ENCODE data around the gene PPP2R5D.

DNA sequence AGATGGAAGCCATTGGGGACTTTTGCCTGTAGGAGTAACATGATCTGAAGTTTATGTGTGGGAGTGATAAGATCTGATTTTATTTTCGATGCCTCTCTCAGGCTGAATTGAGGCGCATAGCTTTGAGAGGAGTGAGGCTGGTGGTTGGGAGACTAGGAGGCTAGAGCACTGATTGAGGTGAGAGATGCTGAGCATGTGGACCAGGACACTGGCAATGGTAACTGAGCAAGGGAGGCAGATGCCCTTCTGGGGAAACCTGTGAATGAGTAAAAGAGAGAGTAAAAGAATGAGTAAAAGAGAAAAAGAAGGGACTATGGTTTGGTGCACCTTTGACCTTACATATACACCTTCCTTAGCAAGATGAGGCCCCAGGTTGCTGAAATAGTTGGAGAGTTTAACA is 40.1 kb downstream of the PPP2R5D start:
- TF ChIP-seq, protein P1, sequence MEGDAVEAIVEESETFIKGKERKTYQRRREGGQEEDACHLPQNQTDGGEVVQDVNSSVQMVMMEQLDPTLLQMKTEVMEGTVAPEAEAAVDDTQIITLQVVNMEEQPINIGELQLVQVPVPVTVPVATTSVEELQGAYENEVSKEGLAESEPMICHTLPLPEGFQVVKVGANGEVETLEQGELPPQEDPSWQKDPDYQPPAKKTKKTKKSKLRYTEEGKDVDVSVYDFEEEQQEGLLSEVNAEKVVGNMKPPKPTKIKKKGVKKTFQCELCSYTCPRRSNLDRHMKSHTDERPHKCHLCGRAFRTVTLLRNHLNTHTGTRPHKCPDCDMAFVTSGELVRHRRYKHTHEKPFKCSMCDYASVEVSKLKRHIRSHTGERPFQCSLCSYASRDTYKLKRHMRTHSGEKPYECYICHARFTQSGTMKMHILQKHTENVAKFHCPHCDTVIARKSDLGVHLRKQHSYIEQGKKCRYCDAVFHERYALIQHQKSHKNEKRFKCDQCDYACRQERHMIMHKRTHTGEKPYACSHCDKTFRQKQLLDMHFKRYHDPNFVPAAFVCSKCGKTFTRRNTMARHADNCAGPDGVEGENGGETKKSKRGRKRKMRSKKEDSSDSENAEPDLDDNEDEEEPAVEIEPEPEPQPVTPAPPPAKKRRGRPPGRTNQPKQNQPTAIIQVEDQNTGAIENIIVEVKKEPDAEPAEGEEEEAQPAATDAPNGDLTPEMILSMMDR (IDR thresholded peaks at IDR 0.05; ENCODE audit: low read depth, low read length, poor library complexity, severe bottlenecking), result no peak
- TF ChIP-seq EZH2phosphoT487 (IDR thresholded peaks at IDR 0.05; ENCODE audit: borderline replicate concordance, low read length), result no peak

Data from DOHH2 (cell line).